Neural cell (in vitro differentiated cells): ENCODE data around the gene CSMD2. TPM values are rescaled to one million over a fixed set of nuclear protein-coding genes. Genes with fewer than 3 reads are reported as not detected.

Experiments
- H2AFZ ChIP-seq: fragments of 200-600, 300-800 bp; sonication (generic), shearing (Covaris generic); 2 replicates; pipeline ENCODE4 v1.6.0; 2014; ENCODE audit warnings: low read depth, mild to moderate bottlenecking, antibody characterized with exemption, low read length, moderate library complexity
- H3F3A ChIP-seq: fragments of 200-600 bp; shearing (Covaris generic); 2 replicates; pipeline ENCODE4 v1.6.1; 2016; ENCODE audit warnings: mild to moderate bottlenecking, moderate library complexity, mixed read lengths, antibody characterized with exemption, low read length; ENCODE audit not compliant: insufficient read depth, poor library complexity, severe bottlenecking
- H3K27ac ChIP-seq: fragments of 200-600, 300-800 bp; sonication (generic), shearing (Covaris generic); 2 replicates; pipeline ENCODE4 v1.5.1; 2014; ENCODE audit warnings: mild to moderate bottlenecking, low read length, moderate library complexity
- H3K27me3 ChIP-seq: fragments of 300-800, 200-600 bp; sonication (generic), shearing (Covaris generic); 2 replicates; pipeline ENCODE4 v1.6.0; 2014; ENCODE audit warnings: mild to moderate bottlenecking, low read depth, low read length, moderate library complexity; ENCODE audit not compliant: insufficient read depth
- H3K36me3 ChIP-seq: fragments of 300-800, 200-600 bp; sonication (generic), shearing (Covaris generic); 2 replicates; pipeline ENCODE4 v1.5.1; 2014; ENCODE audit warnings: mild to moderate bottlenecking, antibody characterized with exemption, low read length, moderate library complexity; ENCODE audit not compliant: insufficient read depth
- H3K4me2 ChIP-seq: fragments of 300-800, 200-600 bp; sonication (generic), shearing (Covaris generic); 2 replicates; pipeline ENCODE4 v1.6.0; 2014; ENCODE audit warnings: mild to moderate bottlenecking, low read length
- H3K4me3 ChIP-seq: fragments of 300-800, 200-600 bp; sonication (generic), shearing (Covaris generic); 2 replicates; pipeline ENCODE4 v1.5.1; 2014; ENCODE audit warnings: mild to moderate bottlenecking, low read length, moderate library complexity
- H3K79me2 ChIP-seq: fragments of 200-600 bp; shearing (Covaris generic); replicated peaks from 2 replicates; pipeline ENCODE4 v1.6.0; 2014; ENCODE audit warnings: mild to moderate bottlenecking, low read length, moderate library complexity; ENCODE audit not compliant: insufficient read depth
- H3K9ac ChIP-seq: fragments of 300-800, 200-600 bp; sonication (generic), shearing (Covaris generic); 2 replicates; pipeline ENCODE4 v1.6.1; 2016; ENCODE audit warnings: mild to moderate bottlenecking, low read length, mixed read lengths
- H3K9me2 ChIP-seq: fragments of 200-600 bp; shearing (Covaris generic); 2 replicates; pipeline ENCODE4 v1.6.1; 2016; ENCODE audit warnings: mild to moderate bottlenecking, low read length, mixed read lengths; ENCODE audit not compliant: insufficient read depth
- H3K9me3 ChIP-seq: fragments of 200-600, 300-800 bp; sonication (generic), shearing (Covaris generic); 2 replicates; pipeline ENCODE4 v1.6.1; 2016; ENCODE audit warnings: mild to moderate bottlenecking, mixed run types, low read length, moderate library complexity, mixed read lengths
- H4K20me1 ChIP-seq: fragments of 200-600 bp; shearing (Covaris generic); 2 replicates; pipeline ENCODE4 v1.6.1; 2016; ENCODE audit warnings: mild to moderate bottlenecking, mixed run types; ENCODE audit not compliant: insufficient read depth
- CTCF ChIP-seq: fragments of 450-650 bp; IDR thresholded peaks from 2 replicates; pipeline ENCODE4 v1.5.1; 2014; ENCODE audit warnings: antibody characterized with exemption, mild to moderate bottlenecking, moderate library complexity; ENCODE audit not compliant: poor library complexity, severe bottlenecking
- EP300 ChIP-seq: fragments of 450-650 bp; conservative IDR thresholded peaks from 2 replicates; pipeline ENCODE4 v1.6.1; 2014; ENCODE audit warnings: antibody characterized with exemption, mild to moderate bottlenecking, moderate library complexity; ENCODE audit not compliant: poor library complexity, severe bottlenecking
- EZH2 ChIP-seq: fragments of 200-600, 300-800 bp; shearing (Covaris generic), sonication (generic); IDR thresholded peaks from 2 replicates; pipeline ENCODE4 v1.6.1; 2014; ENCODE audit warnings: antibody characterized with exemption, low read length, borderline replicate concordance, mild to moderate bottlenecking; ENCODE audit not compliant: insufficient read depth, poor library complexity, severe bottlenecking
- MXI1 ChIP-seq: fragments of 450-650 bp; conservative IDR thresholded peaks from 2 replicates; pipeline ENCODE4 v1.6.1; 2014; ENCODE audit warnings: antibody characterized with exemption, mild to moderate bottlenecking; ENCODE audit not compliant: poor library complexity, severe bottlenecking
- POLR2AphosphoS5 ChIP-seq: IDR thresholded peaks from 2 replicates; pipeline ENCODE4 v1.6.1; 2012
- RAD21 ChIP-seq: fragments of 450-650 bp; conservative IDR thresholded peaks from 2 replicates; pipeline ENCODE4 v1.6.1; 2014; ENCODE audit warnings: antibody characterized with exemption, mild to moderate bottlenecking, moderate library complexity
- REST ChIP-seq: IDR thresholded peaks from 2 replicates; pipeline ENCODE4 v1.6.1; 2012; ENCODE audit warnings: borderline replicate concordance
- SMC3 ChIP-seq: fragments of 450-650 bp; conservative IDR thresholded peaks from 2 replicates; pipeline ENCODE4 v1.6.1; 2014; ENCODE audit warnings: antibody characterized with exemption, mild to moderate bottlenecking, moderate library complexity; ENCODE audit not compliant: poor library complexity
- TAF1 ChIP-seq: IDR thresholded peaks from 2 replicates; pipeline ENCODE4 v1.6.1; 2012; ENCODE audit warnings: low read depth
- polyA plus RNA-seq: library from polyadenylated mRNA; depleted of rRNA; stranded (reverse); fragments of >200 nt; gene quantifications from 2 replicates; pipeline ENCODE4 v1.2.3, GENCODE V29; 2014

The CSMD2 gene
- polyA plus RNA-seq, 1 donor from 2014 or later, result 9.6 TPM

- Histone ChIP-seq H3K9me3 (no peaks in the 10 kb centered on the region), H3K27me3 (no peaks in the 10 kb centered on the region), H3K79me2 (no peaks in the 10 kb centered on the region), H3K27ac (no peak overlapping the region), H3K4me2 (no peak overlapping the region), H3K36me3 (no peaks in the 10 kb centered on the region), H3K9ac (no peak overlapping the region), H3F3A (no peaks in the 10 kb centered on the region), H3K4me3 (no peak overlapping the region), H3K9me2 (no peaks in the 10 kb centered on the region), H4K20me1 (no peaks in the 10 kb centered on the region), H2AFZ (no peak overlapping the region)
- TF ChIP-seq RAD21 (no peak), CTCF (no peak), REST (no peak), EP300 (no peak), EZH2 (no peak), POLR2AphosphoS5 (no peak), TAF1 (no peak), SMC3 (no peak), MXI1 (no peak)
These were observed 657.4 kb downstream of the CSMD2 start for GRCh38 chr1:33507661-33508060.

GRCh38 chr1:33503506-33503905 lies 661.5 kb downstream of the CSMD2 start:
- H4K20me1 ChIP-seq, result no peaks in the 10 kb centered on the region
- no peaks in the 10 kb centered on the region for H3K9me3 ChIP-seq
- no peak overlapping the region for H2AFZ ChIP-seq
- no peaks in the 10 kb centered on the region for H3K9me2 ChIP-seq
- H3K79me2 ChIP-seq, result no peaks in the 10 kb centered on the region
- no peak overlapping the region for H3K27ac ChIP-seq
- TF ChIP-seq RAD21, result no peak
- TF ChIP-seq REST, result no peak
- TF ChIP-seq TAF1, result no peak
- TF ChIP-seq SMC3, result no peak
- no peak for TF ChIP-seq MXI1
- TF ChIP-seq POLR2AphosphoS5, result no peak
- no peak for TF ChIP-seq EZH2
- TF ChIP-seq EP300, result no peak
- TF ChIP-seq CTCF, result no peak
- no peak overlapping the region for H3K4me3 ChIP-seq
- H3K36me3 ChIP-seq, result no peaks in the 10 kb centered on the region
- H3K27me3 ChIP-seq, result no peaks in the 10 kb centered on the region
- no peaks in the 10 kb centered on the region for H3F3A ChIP-seq
- no peak overlapping the region for H3K4me2 ChIP-seq
- no peak overlapping the region for H3K9ac ChIP-seq
